Urothelium cell line (cell line): Measurements from ENCODE around the gene LASP1.
"Not testable (repeated sequence)": the region's sequence is repeated elsewhere in the genome, so short reads cannot be mapped to it uniquely, and the experiment has no call there.

Source experiments
- DNase-seq: peaks from one replicate; pipeline ENCODE4 v3.0.0; 2011; ENCODE audit warnings: low spot score, mixed read lengths
- FAIRE-seq: peaks from 2 replicates; lab custom pipeline; 2011; peaks lifted over from hg19 to GRCh38; lab: Jason Lieb, UNC

The LASP1 gene, protein sequence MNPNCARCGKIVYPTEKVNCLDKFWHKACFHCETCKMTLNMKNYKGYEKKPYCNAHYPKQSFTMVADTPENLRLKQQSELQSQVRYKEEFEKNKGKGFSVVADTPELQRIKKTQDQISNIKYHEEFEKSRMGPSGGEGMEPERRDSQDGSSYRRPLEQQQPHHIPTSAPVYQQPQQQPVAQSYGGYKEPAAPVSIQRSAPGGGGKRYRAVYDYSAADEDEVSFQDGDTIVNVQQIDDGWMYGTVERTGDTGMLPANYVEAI

DNA sequence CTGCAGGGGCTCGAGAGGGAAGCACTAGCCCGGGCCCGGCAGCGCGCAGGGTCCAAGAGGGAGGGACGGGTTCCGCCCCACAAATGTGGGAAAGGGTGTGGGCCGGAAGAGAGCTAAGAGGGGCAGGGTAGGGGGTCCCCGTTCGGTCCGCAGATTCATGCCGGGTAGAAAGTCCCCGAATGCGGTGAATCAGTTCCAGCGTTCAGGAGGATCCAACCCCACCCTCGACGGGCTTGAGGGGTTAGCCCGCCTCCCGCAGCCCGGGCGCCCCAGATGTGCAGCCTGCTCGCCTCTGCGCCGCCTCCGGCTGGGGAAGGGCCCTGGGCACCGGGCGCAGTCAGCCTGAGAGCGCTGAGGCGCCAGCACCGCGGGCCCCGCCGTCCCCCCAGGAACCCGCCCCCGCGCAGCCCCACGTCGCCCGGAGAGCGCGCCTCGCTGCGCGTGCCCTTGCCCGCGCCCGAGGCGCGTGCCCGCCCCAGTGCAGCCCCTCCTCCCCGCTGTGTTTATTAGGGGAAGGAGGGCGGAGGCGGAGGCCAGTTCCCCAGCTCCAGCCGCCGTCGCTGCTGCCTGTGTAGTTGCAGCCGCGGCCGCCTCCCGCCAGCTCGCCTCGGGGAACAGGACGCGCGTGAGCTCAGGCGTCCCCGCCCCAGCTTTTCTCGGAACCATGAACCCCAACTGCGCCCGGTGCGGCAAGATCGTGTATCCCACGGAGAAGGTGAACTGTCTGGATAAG lies at the start of gene LASP1:
Gene LASP1 (plus strand): TSS at position 533 of the 733 bp plus-strand sequence. CDS start 132 bp downstream, at position 665.
- FAIRE-seq (no peak), DNase-seq (peak; percentile 93)

DNA sequence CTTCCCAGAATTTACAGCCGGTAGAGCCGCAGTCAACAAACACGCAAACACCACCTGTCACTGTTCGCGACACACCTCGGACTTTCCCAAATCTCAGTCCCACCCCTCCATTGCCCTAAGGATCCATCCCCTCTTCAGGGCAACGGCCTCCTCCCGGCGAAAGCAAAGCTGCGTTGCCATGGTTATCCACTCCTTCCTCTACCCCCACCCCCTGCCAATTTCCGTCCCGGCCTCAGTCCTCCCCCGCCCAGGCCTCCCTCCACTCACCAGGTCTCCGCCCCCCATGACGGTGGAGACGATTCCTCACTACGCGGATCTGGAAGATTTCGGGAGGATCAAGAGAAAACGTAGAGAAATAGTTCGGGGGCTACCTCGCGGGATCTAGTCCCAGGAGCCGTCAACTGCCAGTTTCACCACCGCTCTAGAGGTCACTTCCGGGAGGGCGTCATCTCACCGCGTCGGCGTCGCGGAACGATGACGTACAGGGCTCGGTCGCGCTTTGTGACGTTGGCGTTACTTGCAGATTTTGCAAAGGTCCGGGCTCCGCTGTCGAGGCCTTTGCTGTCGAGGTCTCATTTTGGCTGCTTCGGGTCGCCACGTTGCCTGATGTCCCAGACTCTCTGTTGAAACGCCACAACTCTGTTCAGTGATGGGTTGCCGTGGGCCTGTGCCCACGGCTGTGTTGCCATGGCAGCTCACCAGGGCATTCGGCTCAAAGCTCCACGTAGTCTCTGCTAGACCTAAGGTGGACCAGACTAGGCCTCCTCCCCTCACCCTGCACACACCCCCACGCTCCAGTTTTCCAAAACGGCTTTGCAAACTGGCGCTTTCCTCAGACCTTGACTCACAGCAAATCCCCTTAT lies 44.7 kb upstream of the LASP1 start, which contains the start of gene CWC25:
Gene CWC25 (minus strand): TSS at position 423 of the 863 bp plus-strand sequence. CDS start 138 bp downstream, at position 285.
- FAIRE-seq, result no peak
- peak; percentile 93 for DNase-seq

DNA sequence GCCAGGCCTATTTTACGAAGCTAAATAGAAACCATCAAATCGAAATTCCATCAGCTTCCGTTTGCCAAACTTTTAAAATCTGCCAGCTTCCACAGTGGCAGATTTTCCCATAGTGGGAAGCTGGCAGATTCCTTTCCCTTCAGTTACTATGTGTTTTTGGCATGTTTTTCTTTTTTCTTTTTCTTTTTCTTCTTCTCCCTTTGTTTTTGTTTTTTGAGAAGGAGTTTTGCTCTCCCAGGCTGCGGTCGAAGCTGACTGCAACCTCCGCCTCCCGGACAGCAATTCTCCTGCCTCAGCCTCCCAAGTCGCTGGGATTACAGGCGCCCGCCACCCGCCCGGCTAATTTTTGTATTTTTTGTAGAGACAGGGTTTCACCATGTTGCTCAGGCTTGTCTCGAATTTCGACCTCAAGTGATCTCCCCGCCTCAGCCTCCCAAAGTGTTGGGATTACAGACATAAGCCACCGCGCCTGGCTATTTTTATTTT lies 44.1 kb upstream of the LASP1 start:
- no peak for DNase-seq
- FAIRE-seq, result no peak

- FAIRE-seq (no peak), DNase-seq (no peak)
Measured at GRCh38 chr17:38844261-38844757, 25.5 kb upstream of the LASP1 start.

DNA sequence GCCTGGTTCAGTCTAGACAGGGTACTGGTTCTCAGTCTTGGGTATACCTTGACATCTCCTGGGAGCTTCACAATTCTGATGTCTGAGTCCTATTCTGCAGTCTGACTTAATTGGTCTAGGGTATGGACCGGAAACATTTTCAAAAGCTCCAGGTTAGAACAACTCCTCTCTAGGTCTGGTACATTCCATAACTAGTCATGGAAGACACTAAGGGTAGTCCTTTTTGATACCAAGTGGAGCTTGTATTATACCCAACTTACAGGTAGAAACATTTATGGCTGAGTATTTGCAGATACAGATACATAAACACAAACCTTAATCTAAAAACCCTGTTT lies 21.3 kb upstream of the LASP1 start:
- no peak for DNase-seq
- FAIRE-seq, result no peak

DNA sequence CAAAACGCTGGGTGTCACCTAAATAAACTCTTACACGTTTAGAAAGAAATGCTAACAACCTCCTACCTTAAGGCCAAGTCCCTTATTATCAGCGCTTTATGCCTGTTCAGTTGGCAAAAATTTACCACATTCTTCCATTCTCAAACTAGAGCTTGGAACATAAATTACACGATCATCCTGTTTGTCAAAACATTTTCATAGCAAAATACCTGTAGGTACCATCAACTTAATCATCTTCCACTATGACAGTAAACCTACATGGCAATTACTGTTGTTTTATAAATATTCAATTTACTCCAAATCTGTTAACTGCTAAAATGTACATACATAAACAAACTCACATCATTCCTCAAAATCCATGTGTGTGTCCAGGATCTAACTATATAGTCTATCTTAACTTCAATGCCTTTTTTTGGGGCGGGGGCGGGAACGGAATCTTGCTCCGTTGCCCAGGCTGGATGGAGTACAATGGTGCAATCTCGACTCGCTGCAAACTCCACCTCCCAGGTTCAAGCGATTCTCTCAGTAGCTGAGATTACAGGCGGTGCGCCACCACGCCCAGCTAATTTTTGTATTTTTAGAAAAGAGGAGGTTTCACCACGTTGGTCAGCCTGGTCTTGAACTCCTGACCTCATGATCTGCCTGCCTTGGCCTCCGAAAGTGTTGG lies 20.8 kb upstream of the LASP1 start:
- DNase-seq (no peak), FAIRE-seq (no peak)

- DNase-seq (no peak), FAIRE-seq (no peak)
Measured at GRCh38 chr17:38850374-38850773, 19.5 kb upstream of the LASP1 start.

DNA sequence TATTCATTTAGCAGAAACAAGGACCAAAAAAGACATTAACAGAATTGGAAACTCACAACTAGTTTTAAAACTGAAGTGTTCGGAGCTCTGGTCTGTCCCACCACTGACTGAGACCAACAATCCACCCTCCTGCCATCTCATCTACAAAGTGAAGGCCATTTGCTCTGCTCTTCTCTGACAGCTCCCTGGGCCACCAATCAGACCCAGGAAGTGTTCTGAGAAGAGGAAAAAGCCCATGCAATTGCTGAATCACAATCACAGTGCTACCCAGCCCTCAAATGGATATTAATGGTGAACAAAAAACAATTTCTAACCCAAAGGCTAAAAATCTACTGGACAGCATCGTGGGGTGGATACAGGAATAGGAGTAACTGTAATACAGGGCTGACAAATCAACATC lies 18.4 kb upstream of the LASP1 start:
- FAIRE-seq, result no peak
- DNase-seq, result no peak

DNA sequence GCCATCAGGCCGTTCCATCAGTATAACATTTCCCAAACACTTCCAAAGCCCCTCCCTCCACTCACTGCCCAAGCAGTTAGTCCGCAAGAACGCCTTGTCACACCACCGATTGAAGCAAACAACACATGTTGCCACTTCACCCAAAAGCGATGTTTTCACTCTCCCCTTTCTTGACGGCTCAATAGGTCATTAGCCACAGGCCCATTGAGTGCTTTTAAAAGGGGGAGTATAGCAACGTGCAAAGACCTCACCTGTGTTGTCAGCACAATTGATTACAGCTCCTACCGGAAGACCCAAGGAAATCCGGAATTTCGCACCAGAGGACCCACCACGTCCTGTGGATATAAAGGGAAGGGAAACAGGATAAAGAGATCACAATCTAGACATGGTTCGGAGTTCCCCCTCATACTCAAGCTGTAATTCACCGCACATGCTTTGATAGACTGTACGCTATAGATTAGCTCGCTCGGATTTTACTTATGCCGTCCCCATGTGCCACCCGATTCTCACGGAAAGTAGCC lies 17.0 kb upstream of the LASP1 start:
- no peak for DNase-seq
- no peak for FAIRE-seq

- DNase-seq (peak; percentile 93), FAIRE-seq (no peak)
Measured at GRCh38 chr17:38853292-38854219, 16.3 kb upstream of the LASP1 start, which contains the start of gene RPL23. Gene RPL23 (minus strand): TSS chr17:38853721. CDS start chr17:38853710, 11 bp downstream.

- DNase-seq, FAIRE-seq: not testable (repeated sequence)
Measured at GRCh38 chr17:38855101-38855714, 14.7 kb upstream of the LASP1 start.

DNA sequence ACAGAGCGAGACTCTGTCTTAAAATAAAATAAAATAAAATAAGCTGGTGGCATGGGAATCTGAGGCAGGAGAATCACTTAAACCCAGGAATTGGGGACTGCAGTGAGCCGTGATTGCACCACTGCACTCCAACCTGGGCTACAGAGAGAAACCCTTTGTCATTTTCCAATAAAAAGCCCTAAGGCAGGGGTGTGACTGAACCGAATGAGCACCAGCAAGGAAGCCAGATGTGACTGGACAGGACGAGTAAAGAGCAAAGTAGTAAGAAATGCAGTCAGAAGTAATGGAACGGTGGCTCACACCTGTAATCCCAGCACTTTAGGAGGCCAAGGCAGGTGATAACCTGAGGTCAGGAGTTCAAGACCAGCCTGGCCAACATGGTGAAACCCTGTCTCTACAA lies 12.6 kb upstream of the LASP1 start:
- DNase-seq (no peak), FAIRE-seq (no peak)

GRCh38 chr17:38861399-38861843 lies 8.4 kb upstream of the LASP1 start:
- no peak for FAIRE-seq
- DNase-seq, result no peak

DNA sequence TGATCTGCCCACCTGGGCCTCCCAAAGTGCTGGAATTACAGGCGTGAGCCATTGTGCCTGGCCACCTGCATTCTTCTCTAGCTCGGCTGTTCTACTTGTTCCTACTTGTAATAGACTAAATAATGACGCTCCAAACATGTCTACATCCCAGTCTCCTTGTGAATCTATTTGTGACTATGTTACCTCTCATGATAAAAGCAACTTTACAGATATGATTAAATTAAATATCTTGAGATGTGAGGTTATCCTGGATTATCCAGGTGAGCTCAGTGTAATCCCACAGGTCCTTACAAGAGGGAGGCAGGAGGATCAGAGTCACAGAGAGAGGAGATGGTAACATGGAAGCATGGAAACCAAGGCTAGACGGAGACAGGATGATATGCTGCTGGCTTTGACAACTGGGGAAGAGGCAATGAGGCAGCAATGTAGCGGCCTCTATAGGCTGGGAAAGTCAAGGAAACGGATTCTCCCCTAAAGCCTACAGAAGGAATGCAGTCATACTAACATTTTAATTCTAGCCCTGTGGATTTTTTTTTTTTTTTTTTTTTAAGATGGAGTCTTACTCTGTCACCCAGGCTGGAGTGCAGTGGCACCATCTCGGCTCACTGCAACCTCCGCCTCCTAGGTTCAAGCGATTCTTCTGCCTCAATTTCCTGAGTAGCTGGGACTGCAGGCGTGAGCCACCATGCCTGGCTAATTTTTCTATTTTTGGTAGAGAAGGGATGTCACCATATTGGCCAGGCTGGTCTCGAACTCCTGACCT lies 5.0 kb upstream of the LASP1 start:
- no peak for FAIRE-seq
- DNase-seq, result no peak

GRCh38 chr17:38867179-38867967 lies 2.5 kb upstream of the LASP1 start:
- FAIRE-seq (no peak), DNase-seq (no peak)

DNA sequence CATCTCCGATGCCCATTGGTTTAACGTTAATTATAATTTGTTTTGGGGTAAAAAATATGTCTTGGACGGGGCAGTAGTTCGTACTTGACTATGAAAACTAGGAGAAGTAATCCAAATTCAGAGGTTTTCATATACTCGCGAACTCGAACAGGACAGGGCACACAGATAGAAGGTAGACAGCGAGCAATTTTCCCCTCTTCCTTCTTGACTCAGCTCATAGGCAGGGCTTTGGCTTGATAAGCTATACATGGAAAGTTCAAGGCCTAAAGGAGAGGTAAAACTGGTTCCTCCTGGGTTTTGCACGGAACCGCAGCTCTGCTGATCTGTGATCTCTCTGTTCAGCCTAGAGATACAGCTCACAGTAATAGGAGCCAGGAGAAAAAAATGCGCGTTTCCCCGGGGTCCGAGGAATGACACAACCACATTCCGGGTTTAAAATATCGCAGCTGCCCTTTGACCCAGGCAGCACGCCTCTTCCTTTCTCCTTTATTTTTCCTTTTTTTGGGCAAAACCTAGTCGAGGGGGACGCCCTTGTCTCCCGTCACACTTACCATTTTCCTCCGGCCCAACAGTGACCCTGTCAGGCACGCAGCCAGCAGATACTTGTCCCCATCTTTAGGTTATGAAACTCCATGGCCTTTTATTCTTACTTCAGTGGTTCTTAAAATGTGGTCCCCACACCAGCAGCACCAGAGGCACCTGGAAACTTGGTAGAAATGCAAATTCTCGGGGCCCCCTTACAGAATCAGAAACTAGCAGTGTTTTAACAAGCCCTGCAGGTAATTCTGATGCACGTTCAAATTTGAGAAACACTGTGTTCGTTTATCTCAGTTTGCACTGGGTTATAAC lies 1.7 kb upstream of the LASP1 start:
- FAIRE-seq, result no peak
- DNase-seq, result no peak
